HG02870 (cell line): ENCODE measurements around the gene TMEM269.
A peak's percentile ranks its signal among the peaks of the same experiment; 100 is the strongest.

Experiments used
- ATAC-seq: cut with Tn5 transposase; IDR thresholded peaks from one replicate; pipeline ENCODE4 v1.9.1; 2021; ENCODE audit warnings: mild to moderate bottlenecking, moderate library complexity; ENCODE audit not compliant: unreplicated experiment

TMEM269 gene

DNA sequence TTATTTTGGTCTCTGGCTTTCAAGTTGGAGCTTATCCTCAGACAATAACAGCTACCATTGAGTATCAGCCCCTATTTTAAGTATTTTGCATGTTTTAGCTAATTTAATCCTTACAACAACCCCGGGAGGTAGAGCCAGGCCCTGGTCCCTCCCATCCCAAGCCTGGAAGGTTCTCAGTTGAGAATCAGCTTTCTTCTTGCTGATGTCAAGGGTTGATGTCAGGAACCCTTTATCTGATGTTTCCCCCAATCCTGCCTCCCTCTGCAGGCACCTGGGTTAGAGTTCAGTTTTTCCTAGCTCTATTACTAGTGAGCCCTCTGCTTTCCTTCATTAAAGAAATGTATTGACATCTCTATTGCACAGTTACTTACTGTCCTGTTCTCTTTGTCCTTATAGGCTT, 36.0 kb downstream of the TMEM269 start:
- no peak for ATAC-seq

- ATAC-seq, result no peak
Measured at GRCh38 chr1:42821690-42822089, 36.9 kb downstream of the TMEM269 start.

GRCh38 chr1:42822800-42823392, 38.1 kb downstream of the TMEM269 start:
- no peak for ATAC-seq

- ATAC-seq, result no peak
Measured at GRCh38 chr1:42824481-42825035, 39.8 kb downstream of the TMEM269 start.

DNA sequence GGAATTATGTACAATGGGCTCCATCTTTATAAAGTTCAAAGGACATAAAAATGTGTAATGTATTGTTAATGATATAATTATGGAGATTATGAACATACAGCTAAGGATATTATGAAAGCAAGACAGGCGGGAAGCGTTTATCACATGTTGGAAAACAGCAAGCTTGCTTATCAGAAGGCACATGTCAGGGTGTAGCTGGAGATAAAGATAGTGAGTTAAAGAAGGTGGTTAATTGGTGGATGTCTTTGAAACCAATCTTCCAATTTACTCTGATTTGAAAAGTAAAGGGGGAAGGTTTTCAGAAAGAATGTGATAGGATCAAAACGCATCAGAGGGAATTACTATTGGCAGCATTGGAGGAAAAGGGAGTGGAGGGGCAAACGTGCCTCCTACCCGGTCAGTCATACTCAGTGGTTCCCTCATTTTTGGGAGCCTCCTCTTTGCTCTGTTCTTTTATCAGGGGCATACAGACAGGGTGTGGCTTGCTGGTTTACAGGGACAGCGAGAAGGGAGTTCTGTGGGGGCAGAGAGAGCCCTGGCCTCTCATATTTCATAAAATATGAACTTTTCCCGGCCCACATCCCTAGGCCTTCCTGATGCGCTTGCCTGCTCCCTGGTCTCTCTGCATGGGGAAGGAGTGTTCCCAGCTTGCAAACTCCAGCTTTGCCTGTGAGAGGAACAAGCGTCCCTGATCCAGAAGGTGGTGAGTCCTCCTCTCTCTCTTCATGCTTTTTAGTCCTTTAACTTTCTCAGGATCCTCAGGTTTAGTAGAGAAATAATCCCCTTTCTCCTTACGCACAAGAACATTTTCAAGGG, 40.5 kb downstream of the TMEM269 start:
- no peak for ATAC-seq

DNA sequence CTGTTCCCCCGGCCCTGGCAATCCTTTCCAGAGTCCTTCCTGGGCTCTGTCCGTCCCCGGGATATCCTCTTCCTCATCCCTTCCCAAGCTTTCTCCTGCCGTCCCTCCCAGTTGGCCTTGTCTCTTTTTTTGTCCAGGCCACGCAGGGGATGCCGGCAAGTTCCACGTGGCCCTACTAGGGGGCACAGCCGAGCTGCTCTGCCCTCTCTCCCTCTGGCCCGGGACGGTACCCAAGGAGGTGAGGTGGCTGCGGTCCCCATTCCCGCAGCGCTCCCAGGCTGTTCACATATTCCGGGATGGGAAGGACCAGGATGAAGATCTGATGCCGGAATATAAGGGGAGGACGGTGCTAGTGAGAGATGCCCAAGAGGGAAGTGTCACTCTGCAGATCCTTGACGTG, 45.8 kb downstream of the TMEM269 start:
- no peak for ATAC-seq

DNA sequence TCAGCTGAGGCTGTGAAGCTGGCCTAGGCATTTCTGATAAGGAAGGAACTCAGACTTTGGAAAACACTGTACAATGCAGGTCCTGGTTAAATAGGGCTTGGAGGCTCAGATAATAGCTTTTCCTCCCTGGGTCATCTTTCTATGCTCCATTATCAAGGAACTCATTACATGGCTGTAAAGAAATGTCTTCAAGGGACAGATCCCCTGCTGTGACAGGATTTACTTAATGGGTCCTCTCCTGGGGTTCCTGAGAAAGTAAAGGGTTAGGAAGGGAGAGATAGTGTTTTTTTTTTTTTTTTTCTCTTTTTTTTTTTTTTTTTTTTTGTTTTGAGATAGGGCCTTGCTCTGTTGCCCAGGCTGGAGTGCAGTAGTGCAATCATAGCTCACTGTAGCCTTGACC, 46.5 kb downstream of the TMEM269 start:
- ATAC-seq, result no peak

- no peak for ATAC-seq
Measured at GRCh38 chr1:42832641-42833240, 48.0 kb downstream of the TMEM269 start.

GRCh38 chr1:42833981-42834380, 49.2 kb downstream of the TMEM269 start:
- ATAC-seq, result no peak

GRCh38 chr1:42834803-42835202, 50.0 kb downstream of the TMEM269 start:
- no peak for ATAC-seq

GRCh38 chr1:42835422-42835821, 50.6 kb downstream of the TMEM269 start:
- no peak for ATAC-seq

GRCh38 chr1:42837709-42838108, 52.9 kb downstream of the TMEM269 start:
- no peak for ATAC-seq

DNA sequence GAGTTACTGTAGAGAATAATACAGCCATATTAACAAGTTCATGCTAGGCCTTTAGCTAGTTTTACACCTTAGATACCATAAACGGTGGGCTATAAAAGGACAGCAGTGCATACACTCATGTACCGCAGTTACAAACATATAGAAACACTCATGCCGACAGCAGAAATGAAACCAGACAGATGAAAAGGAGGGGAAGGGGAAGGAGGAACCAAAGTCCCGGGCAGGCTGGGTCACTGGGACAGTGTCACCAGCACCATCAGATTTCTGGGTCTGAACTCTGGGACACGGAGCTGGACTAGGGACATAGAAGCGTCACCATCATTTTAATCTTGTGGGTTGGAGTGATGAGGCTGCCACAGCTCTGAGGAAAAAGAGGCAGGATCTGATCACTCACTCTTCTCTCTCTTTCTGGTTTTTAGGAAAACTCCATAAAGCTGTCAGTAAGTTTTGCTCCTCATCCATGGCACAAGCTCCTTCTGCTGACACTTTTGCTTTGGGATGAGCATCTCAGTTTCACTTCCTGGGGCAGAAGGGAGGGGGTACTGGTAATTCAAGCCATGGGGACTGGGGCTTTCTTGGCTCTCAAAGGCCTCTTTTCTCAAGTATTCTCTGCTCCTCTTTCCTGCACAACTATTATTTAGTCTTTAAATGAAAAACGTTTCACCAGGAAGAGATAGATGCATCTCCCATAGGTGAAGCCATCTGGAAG, 53.8 kb downstream of the TMEM269 start:
- ATAC-seq, result no peak

- no peak for ATAC-seq
Measured at GRCh38 chr1:42841010-42841409, 56.2 kb downstream of the TMEM269 start.

DNA sequence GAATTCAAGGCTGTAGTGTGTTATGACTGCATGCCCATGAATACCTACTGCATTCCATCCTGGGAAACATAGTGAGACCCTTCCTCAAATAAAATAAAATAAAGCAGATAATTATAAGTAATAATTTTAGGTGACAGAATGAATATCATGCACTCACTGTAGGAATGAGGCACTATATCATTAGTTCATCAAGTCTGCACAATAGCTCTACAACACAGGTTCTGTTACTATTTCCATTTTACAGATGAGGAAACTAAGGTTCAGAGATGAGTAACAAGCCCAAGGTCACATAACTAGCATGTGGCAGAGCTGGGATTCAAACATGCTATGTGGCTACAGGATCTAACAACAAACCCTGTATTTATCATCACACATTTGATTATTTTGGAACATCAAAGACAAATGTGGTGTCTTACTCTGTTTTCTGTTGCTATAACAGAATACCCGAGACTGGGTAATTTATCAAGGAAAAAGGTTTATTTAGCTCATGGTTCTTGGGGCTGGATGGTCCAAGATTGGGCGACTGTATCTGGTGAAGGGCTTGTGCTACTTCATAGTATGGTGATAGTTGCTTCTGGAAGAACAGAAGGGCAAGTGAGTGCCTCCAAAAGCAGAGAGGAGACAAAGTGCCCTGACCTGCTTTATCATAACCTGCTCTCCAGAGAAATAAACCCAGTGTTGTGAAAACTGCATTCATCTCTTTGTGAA, 56.8 kb downstream of the TMEM269 start:
- ATAC-seq, result no peak

- ATAC-seq, result no peak
Measured at GRCh38 chr1:42844592-42845140, 59.9 kb downstream of the TMEM269 start.

- no peak for ATAC-seq
Measured at GRCh38 chr1:42845193-42845592, 60.4 kb downstream of the TMEM269 start.

DNA sequence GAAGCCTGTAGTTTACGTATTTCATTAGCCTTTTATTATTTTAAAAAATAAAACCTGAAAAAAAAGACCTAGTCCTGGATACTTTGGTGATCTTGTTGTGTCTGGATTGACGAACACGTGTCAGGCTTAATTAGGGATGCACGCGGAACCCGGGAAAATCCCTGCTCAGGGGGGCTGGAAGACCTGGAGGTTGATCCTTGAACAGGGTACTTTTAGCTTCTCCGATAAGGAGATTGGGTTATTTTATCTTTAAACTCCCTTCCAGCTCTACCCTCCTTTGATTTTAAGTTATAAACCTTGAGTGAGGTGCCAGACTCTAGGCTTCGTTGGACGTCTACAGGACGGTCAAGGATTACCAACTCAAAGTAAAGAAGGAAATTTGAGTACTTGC, 61.1 kb downstream of the TMEM269 start:
- ATAC-seq, result peak; percentile 7

DNA sequence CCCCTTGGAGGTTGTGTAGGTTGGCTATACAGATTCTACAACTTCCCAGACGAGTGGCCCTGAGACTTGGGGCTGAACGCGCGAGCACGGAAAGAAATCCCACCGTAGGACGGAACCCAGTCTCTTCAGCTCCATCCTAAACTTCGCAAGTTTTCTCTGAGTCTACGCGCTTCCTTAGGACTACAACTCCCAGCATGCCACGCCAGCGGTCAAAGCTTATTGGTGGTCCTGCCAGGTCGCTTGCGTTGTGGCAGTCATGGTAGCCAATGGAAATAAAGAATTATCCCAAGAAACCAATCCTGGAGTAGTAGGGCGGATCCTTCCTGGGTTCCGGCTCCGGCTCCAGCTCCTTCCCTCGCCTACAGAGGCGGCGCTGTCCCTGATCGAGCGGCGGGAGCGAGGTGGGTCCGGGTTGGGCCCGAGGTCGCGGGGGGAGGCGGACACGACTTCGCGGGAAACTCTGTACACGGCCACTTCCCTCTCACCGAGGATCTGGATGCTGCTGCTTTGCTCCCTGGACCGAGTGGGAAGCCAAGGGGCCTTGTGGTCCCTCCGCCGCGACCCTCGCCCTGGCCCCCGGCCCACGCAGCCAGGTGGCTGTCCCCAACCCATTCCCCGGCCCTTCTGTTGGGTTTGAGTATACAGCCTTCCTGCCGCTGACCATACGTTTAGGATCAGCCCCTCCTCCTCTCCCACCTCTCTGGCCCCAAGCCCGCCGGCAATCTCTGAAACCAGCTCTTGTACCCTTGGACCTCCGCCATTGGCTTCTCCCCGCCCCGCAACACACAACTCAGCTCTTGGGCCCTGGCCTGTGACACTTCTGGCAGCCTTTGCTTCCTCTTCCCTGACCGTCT, 61.7 kb downstream of the TMEM269 start, which contains the start of gene ZNF691:
ZNF691 (plus strand) TSS at position 357 of the 854 bp plus-strand sequence. CDS start 3,046 bp downstream, outside the sequence.
- ATAC-seq, result peak; percentile 90
